GOT3 (cell line): ENCODE data around the gene BAIAP2L2.
A peak's percentile ranks its signal among the peaks of the same experiment; 100 is the strongest.
"Not testable (repeated sequence)": the region's sequence is repeated elsewhere in the genome, so short reads cannot be mapped to it uniquely, and the experiment has no call there.

Source experiments
- DNase-seq: peaks from one replicate; lab custom pipeline; 2025; ENCODE audit warnings: mixed read lengths; lab: John Stamatoyannopoulos, UW

The BAIAP2L2 gene

DNA sequence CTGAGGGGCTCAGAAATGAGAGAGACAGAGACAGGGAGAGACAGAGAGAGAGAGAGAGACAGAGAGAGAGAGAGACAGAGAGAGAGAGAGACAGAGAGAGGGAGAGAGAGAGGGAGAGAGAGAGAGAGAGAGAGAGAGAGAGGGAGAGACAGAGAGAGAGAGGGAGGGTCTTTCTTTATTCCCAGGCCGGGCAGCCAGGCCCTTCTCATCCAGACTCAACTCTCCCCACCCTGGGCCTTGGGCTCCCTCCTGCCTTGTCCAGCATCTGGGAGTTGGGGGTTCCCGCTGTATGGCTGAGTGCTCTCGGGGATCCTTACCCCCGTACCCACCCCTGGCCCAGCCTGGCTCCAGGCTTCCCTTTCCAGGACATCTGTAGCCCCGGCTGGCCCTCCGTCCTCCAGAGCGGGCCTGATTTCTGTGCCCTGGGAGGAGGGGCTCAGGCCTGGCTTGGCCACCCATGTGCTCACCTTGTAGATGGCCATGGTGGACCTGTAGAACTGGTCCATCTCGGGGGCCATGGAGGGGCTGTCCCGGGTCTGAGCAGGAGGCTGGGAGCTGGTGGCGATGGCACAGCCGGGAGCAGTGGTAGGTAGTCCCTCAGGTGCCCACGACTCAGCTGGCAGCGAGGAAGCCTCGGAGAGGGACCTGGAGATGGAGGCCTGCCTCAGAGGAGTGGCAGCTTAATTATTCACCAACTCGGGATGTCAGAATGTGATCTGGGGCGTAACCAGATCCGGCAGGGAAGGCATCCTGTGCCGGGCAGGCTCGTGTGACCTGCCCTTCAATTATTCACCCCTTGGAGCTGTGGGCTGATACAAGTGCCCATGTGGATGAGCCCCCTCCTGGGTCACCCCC, at the start of gene BAIAP2L2:
BAIAP2L2 (minus strand) TSS at position 677 of the 855 bp plus-strand sequence; CDS start at position 518, 159 bp downstream.
- DNase-seq, result no peak

- DNase-seq, result no peak
Measured at GRCh38 chr22:38155703-38156102, 45.2 kb upstream of the BAIAP2L2 start.

DNA sequence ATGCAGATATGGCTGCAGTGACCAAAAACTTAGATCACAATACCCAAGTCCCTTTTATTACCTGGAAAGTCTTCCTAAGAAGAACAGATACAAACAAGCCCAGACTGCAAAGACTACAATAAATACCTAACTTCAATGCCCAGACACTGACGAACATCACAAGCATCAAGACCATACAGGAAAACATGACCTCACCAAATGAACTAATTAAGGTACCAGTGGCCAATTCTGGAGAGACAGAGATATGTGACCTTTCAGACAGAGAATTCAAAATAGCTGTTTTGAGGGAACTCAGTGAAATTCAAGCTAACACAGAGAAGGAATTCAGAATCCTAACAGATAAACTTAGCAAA, 44.1 kb upstream of the BAIAP2L2 start:
- not testable (repeated sequence) for DNase-seq

DNA sequence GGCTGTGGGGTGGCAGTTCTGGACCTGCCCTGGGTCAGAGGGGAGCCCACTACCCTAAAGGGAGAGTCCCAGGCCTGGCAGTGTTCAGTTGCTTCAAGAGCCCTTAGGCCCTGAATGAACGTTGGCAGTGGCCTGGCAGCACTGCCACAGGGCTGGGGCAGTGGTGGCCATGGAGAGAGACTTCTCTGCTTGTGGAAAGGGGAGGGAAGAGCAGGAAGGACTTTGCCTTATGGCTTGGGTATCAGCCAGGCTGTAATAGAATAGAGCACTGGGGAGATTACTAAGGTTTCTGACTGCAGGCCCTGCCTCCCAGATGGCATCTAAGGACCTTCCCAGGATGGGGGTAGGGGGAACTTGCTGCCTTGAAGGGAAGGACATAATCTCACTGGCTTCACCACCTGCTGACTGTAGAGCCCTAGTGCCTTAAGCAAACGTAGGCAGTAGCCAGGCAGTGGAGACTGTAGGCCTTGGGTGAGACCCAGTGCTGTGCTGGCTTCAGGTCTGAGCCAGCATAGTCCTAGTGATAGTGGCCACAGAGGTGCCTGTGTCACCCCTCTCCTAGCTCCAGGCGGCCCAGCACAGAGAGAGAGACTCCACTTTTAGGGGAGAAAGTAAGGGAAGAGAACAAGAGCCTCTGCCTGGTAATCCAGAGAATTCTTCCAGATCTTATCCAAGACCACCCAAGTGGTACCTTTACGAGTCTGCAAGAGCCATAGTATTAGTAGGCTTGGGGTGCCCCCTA, 43.5 kb upstream of the BAIAP2L2 start:
- DNase-seq, result no peak

DNA sequence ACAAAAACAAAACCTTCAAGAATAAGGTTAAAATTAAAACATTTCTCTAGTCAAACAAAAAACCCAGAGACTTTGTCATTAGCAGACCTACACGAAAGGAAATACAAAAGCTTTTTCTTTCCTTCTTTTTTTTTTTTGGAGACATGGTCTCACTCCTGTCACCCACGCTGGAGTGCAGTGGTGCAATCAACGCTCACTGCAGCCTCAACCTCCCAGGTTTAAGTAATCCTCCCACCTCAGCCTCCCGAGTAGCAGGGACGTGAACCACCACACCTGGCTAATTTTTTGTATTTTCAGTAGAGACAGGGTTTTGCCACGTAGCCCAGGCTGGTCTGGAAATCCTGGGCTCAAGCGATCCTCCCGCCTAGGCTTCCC, 40.6 kb upstream of the BAIAP2L2 start:
- DNase-seq, result no peak

DNA sequence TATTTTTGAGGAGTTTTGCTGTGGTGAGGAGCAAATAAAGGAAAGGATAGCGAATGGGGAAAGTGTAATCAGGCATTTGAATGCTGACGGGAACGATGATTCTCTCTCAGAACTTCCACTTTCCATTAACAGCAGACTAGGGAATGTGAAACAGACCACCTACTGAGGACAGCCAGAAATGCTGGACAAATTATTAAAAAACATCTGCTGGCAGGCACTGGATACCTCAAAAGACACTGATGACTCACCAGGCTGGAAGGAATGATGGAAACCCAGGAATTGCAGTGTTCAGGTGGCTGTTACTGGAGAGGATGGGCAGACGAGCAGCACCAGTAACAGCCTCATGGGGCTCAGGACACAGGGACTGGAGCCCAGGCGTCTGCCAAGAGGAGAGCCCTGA, 37.8 kb upstream of the BAIAP2L2 start:
- DNase-seq, result no peak

GRCh38 chr22:38146166-38146565, 35.7 kb upstream of the BAIAP2L2 start:
- not testable (repeated sequence) for DNase-seq

DNA sequence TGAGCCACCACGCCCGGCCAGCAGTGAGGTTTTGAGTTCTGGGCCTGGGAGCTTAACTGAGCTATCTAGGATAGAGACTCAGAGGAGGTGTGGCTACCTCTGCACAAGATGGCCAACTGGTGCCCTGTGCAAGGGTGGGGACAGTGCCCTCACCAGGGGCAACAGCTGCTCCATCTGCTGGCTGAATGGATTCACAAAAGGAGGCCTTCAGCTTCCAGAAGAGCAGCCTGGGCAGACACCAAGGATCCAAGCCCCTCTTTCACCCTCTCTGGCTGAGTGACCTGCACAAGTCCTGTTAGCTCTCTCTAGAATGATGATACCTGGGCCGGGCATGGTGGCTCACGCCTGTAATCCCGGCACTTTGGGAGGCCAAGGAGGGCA, 33.5 kb upstream of the BAIAP2L2 start:
- DNase-seq, result no peak

DNA sequence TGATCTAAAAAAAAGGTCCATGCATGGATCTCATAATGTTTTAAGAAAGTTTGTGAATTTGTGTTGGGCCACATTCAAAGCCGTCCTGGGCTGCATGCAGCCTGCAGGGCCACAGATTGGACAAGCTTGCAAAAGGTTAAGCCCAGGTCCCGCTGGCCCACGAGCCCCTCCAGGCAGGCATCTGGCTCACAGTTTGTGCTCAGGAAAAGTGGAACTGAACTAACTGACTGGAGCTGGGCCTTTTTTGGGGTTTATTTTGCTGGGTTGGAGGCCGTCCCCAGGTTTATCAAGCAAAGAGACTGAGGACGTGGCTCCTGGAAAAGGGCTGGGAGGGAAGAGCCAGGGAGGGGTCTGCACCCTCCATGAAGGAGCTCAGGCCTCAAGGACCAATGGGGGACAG, 32.1 kb upstream of the BAIAP2L2 start:
- no peak for DNase-seq

- no peak for DNase-seq
Measured at GRCh38 chr22:38141217-38141973, 30.9 kb upstream of the BAIAP2L2 start.

- no peak for DNase-seq
Measured at GRCh38 chr22:38139901-38140300, 29.4 kb upstream of the BAIAP2L2 start.

DNA sequence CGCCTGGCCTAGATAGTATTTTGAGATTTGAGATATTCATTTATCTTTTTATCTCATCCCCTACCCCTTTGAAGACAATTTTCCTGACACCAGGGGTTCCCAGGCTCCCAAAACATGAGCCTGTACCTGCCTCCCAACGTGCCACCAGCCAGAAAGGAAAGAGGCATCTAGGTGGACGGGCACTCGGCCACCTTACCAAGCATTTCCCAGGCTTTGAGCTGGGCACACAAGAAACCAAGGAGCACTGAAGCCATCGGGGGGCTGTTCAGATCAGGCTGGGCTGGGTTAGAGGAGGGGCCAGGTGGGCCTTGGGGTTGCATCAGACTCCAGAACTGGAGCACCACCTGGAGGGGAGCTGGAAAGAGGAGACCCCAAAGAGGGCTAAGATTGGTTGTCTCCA, 28.5 kb upstream of the BAIAP2L2 start:
- DNase-seq, result no peak

DNA sequence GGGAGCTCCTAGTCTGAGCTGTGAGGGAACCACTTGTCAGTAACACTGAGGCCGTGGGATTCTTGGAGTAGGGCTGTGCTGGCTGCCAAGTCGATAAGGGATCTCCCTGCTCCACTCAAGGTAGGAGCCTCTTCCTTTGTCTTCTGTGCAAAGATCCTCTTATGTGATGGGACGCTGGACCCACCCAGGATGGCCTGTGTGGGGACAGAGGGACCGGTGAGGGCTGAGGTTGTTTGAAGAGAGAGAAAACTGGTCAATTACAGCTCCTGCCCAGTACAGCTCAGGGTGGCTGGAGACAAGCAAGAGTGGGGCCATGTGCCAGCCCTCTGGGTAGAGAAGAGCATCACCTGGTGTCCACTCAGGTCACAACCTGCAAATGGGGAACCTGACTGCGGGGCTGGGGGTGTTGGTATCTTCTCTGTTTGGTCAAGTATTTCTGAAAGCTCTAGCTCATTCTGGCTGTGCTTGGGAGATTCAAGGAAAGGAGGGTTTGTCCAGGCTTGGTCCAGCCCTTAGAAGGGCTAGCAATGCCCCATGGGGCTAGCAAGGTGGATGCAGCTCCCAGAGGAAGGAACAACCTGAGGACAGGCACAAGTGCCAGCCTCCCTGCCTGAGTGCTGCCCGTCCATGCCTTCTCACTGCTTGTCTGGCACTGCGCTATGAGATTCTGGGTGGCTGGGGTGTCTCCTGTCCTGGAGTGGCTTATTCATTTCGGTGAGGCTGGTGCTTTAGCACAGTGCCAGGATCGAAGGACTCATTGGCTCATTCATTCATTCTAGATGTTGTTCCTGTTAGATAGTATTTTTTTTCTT, 27.6 kb upstream of the BAIAP2L2 start:
- no peak for DNase-seq

GRCh38 chr22:38136607-38137006, 26.1 kb upstream of the BAIAP2L2 start:
- DNase-seq, result no peak

GRCh38 chr22:38135133-38135706, 24.7 kb upstream of the BAIAP2L2 start:
- DNase-seq, result peak; percentile 49

DNA sequence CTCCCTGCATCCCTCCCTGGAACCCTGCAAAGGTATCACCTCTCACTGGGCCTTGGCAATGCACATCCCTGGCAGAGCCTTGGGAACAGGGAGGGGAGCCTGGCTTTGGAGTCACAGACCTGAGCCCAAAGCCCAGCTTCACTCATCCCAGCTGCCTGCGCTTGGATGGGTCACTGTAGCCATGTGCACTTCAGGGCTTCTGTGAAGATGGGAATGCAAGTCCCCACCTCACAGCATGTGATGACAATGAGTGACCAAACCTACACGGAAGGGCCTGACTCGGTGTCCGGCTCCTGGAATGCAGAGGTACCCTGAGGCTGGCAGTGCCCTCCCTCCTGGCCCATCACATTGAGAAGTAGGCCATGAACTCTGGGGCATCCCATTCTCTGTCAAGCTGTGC, 22.8 kb upstream of the BAIAP2L2 start:
- DNase-seq, result no peak

DNA sequence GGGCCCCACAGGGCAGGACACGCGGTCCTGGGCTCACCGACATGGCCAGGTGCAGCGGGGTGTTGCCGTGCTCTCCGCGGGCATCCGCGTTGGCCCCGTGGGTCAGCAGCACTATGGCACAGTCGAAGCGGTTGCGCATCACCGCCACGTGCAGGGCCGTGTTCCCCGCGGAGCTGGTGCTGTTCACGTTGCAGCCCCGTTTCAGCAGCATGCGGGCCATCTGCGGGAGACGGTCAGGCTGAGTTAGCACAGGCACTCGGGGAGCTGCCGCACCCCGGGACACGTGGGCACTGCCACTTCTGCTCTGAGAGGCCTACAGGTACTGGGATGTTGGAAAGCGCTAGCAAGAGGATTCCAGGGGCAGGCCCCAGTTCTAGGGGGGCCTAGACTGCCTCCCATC, 22.3 kb upstream of the BAIAP2L2 start:
- no peak for DNase-seq

DNA sequence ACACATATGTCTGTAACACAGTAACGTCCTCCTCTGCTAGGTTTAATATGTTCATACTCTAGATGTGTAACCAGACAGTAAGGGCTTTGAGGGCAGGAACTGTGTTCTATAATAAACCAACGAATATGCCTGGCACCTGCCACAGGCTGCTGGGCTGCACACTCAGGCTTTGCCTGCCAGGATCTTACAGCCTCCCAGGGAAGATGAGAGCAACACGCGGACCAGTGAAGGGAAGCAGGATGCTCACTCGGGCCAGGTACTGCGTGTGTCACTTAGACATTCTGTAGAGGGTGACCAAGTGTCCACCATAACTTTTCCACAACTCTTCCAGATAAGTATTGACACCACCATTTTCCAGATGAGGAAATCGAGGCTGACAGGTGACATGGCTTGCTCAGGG, 21.7 kb upstream of the BAIAP2L2 start:
- DNase-seq, result no peak

GRCh38 chr22:38131399-38131798, 20.9 kb upstream of the BAIAP2L2 start:
- no peak for DNase-seq

- DNase-seq, result no peak
Measured at GRCh38 chr22:38129856-38130255, 19.4 kb upstream of the BAIAP2L2 start.

- no peak for DNase-seq
Measured at GRCh38 chr22:38129021-38129420, 18.5 kb upstream of the BAIAP2L2 start.
